Cardiac muscle cell (in vitro differentiated cells and primary cell): ENCODE results near the gene SRRD. TPM values are rescaled to one million over a fixed set of nuclear protein-coding genes. Genes with fewer than 3 reads are reported as not detected.

Experiments used
- DNase-seq, 2 donors: peaks; one replicate each; pipeline versions ENCODE4 v3.0.0 to v3.0.0-alpha.2; 2010 to 2017; ENCODE audit warnings: low read depth in 1 of 2, low spot score in 1 of 2
- H3K27ac ChIP-seq: fragments of 200-600 bp; sonication (generic); 2 replicates; pipeline ENCODE4 v1.5.1; 2016
- H3K27me3 ChIP-seq: fragments of 200-600 bp; sonication (generic); 2 replicates; pipeline ENCODE4 v1.6.0; 2016; ENCODE audit warnings: control low read depth
- H3K36me3 ChIP-seq: fragments of 200-600 bp; sonication (generic); 2 replicates; pipeline ENCODE4 v1.5.1; 2016; ENCODE audit warnings: control low read depth
- H3K4me1 ChIP-seq: fragments of 200-600 bp; sonication (generic); 2 replicates; pipeline ENCODE4 v1.8.1; 2017; ENCODE audit warnings: low read depth, mild to moderate bottlenecking, mixed run types
- H3K4me3 ChIP-seq: fragments of 200-600 bp; sonication (generic); 2 replicates; pipeline ENCODE4 v1.5.1; 2016; ENCODE audit warnings: mild to moderate bottlenecking
- H3K9me3 ChIP-seq: fragments of 200-600 bp; sonication (generic); 2 replicates; pipeline ENCODE4 v1.5.1; 2017; ENCODE audit warnings: low read depth, mild to moderate bottlenecking, control low read depth
- polyA plus RNA-seq: library from polyadenylated mRNA; unstranded; fragments of >200 nt; fragmentation: Nextera tagmentation; extraction: Ambion mirVana; gene quantifications from 2 replicates; pipeline ENCODE4 v1.2.1, GENCODE V29; 2016
- total RNA-seq: library from RNA; depleted of rRNA; stranded (reverse); fragments of >200 nt; gene quantifications from 2 replicates; pipeline ENCODE4 v1.2.3, GENCODE V29; 2016
- TF ChIP-seq, protein P1 (sequence below): IDR thresholded peaks from 2 replicates; pipeline ENCODE4 v1.5.1; 2012; ENCODE audit warnings: low read depth, mild to moderate bottlenecking, low read length

Gene SRRD
- total and polyA plus RNA-seq, 2 experiments from 2014 or later: 17.0 to 22.3 TPM

DNA sequence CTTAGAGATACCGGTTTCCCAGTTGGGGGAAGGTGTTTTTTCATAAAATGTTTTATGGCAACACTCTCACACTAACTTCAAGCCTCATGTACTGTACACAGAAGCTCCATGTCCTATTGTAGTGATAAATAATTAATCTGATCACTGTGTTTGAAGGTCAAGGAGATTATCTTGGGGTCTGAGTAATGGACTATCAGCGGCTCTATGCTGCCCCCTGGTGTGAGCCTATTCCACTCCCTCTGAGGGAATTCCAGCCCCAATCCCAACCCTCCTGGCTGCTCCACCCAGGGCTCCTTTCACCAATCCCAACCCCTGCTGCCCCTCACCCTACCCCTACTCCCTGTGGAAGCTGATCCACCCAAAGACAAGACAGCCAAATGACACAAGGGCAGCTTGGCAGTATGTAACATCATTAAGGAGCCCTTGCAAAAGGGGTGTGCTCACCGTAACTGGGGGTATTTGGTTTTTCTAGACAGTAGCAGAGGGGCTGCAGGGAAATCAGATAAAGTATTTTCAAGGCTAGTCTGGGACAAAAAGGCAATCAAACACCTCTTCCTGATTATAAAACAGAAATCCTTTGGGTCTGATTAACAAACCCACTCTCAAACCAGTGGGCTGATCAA is 22.4 kb upstream of the SRRD start:
- peaks cover 25% of the 10 kb centered on the region for H3K36me3 ChIP-seq
- TF ChIP-seq, protein P1, sequence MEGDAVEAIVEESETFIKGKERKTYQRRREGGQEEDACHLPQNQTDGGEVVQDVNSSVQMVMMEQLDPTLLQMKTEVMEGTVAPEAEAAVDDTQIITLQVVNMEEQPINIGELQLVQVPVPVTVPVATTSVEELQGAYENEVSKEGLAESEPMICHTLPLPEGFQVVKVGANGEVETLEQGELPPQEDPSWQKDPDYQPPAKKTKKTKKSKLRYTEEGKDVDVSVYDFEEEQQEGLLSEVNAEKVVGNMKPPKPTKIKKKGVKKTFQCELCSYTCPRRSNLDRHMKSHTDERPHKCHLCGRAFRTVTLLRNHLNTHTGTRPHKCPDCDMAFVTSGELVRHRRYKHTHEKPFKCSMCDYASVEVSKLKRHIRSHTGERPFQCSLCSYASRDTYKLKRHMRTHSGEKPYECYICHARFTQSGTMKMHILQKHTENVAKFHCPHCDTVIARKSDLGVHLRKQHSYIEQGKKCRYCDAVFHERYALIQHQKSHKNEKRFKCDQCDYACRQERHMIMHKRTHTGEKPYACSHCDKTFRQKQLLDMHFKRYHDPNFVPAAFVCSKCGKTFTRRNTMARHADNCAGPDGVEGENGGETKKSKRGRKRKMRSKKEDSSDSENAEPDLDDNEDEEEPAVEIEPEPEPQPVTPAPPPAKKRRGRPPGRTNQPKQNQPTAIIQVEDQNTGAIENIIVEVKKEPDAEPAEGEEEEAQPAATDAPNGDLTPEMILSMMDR: peak; percentile 88
- H3K27ac ChIP-seq: no peak overlapping the region
- DNase-seq: peak; percentile 45 to 81
- no peaks in the 10 kb centered on the region for H3K9me3 ChIP-seq
- no peak overlapping the region for H3K4me3 ChIP-seq
- H3K27me3 ChIP-seq: no peaks in the 10 kb centered on the region
- peaks cover 14% of the 10 kb centered on the region for H3K4me1 ChIP-seq

DNA sequence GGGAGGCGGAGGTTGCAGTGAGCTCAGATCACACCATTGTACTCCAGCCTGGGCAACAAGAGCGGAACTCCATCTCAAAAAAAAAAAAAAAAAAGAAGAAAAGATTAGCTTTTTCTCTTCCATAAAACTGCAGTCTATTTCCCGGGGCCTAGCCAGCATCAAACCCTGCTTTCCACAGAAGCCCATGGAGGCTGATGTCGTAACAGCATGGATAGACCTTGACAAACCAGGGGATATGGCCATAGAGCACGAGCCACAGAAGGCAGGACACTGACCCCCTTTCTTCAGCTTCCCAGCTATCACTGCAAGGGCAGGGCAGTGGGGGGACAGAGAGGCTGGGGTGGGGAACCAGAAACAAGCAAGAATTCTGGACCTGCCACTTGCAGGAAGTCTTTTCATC is 21.6 kb upstream of the SRRD start:
- Histone ChIP-seq H3K4me3 (no peak overlapping the region), H3K27ac (no peak overlapping the region), H3K27me3 (no peaks in the 10 kb centered on the region), H3K4me1 (peaks cover 14% of the 10 kb centered on the region), H3K9me3 (no peaks in the 10 kb centered on the region), H3K36me3 (peaks cover 32% of the 10 kb centered on the region)
- TF ChIP-seq, protein P1: no peak
- no peak for DNase-seq

DNA sequence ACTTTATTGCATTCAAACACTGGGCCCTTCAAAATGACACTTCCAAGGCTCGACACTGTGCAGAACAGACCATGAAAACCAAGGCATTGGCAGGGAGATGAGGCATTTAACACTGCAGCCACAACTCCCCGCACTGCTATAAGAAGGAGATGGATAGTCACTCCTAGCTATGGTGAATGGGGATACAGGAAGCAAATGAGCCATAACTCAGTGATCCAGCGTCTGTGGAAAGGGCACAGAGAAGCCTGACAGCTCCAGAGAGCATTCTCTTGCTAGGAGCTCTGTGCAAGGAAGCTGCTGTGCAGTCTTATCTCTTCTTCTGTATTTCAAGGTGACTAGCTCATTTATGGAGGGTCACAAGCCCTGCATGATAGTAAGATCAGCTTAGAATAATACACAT is 21.0 kb upstream of the SRRD start:
- no peaks in the 10 kb centered on the region for H3K9me3 ChIP-seq
- H3K27ac ChIP-seq: no peak overlapping the region
- H3K4me3 ChIP-seq: no peak overlapping the region
- peaks cover 34% of the 10 kb centered on the region for H3K36me3 ChIP-seq
- no peaks in the 10 kb centered on the region for H3K27me3 ChIP-seq
- TF ChIP-seq, protein P1: no peak
- peaks cover 14% of the 10 kb centered on the region for H3K4me1 ChIP-seq
- DNase-seq: no peak

DNA sequence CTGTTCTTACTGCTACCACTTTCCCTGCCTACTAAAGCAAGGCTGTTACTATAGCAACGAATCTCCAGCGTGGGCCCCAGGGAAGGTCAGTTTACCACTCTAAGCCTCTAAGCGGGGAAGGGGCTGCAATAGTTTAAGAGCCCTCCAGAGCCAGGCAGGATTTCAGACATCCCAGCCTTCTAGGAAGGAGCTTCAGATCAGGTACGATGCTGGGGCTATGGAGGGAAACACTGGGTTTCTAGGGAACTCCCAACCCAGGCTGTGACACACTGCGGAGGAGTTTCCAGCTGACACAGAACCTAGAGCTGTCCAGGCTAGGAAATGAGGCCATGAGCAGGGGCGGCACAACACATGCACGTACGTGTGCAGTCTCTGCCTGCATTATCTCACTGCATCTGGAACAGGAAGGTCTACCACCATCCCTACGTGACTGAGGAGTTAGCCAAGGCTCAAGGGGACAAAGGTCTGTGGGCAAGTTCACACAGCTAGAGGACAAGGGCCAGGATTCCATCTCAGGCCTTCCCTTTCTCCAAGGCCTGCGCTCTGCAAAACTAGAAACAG is 20.5 kb upstream of the SRRD start:
- no peak overlapping the region for H3K4me3 ChIP-seq
- H3K27ac ChIP-seq: no peak overlapping the region
- H3K9me3 ChIP-seq: no peaks in the 10 kb centered on the region
- H3K36me3 ChIP-seq: peaks cover 38% of the 10 kb centered on the region
- no peaks in the 10 kb centered on the region for H3K27me3 ChIP-seq
- DNase-seq: peak in 1 of 2 donors; percentile 42
- H3K4me1 ChIP-seq: peaks cover 14% of the 10 kb centered on the region
- TF ChIP-seq, protein P1: no peak

DNA sequence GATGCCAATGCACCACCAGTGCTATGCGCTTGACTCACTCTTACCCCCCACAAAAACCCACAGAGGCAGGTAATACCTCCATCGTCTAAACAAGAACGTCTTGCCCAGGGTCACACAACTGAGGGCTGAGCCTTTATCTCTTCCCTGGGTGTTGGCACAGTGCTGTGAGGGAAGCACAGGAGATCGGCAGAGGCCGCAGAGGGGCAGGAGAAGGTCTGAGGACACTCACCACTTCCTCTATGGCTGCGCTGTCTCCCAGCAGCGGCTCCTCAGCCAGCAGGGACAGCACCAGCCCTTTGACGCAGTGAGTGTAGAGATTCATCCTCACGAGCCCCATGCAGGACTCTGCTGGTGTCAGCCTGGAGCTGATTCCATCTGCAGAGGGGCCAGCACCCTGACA is 20.0 kb upstream of the SRRD start:
- H3K27ac ChIP-seq: no peak overlapping the region
- no peak overlapping the region for H3K4me3 ChIP-seq
- peaks cover 14% of the 10 kb centered on the region for H3K4me1 ChIP-seq
- TF ChIP-seq, protein P1: no peak
- no peaks in the 10 kb centered on the region for H3K27me3 ChIP-seq
- H3K36me3 ChIP-seq: peaks cover 43% of the 10 kb centered on the region
- H3K9me3 ChIP-seq: no peaks in the 10 kb centered on the region
- no peak for DNase-seq
